DOHH2 (cell line): Measurements from ENCODE around the gene LAIR1.

ENCODE experiments used
- H3F3A ChIP-seq: fragments of 200-600 bp; sonication (generic), shearing (Covaris generic); 2 replicates; pipeline ENCODE4 v1.6.0; 2016; ENCODE audit warnings: antibody characterized with exemption, mild to moderate bottlenecking; ENCODE audit not compliant: control insufficient read depth, insufficient read depth
- H3K27ac ChIP-seq: fragments of 200-600 bp; sonication (generic); 2 replicates; pipeline ENCODE4 v1.5.1; 2014; ENCODE audit warnings: low read depth, mild to moderate bottlenecking, low read length, moderate library complexity
- H3K27me3 ChIP-seq: fragments of 200-600 bp; sonication (generic); 2 replicates; pipeline ENCODE4 v1.6.1; 2014; ENCODE audit warnings: mild to moderate bottlenecking, low read length, mixed read lengths; ENCODE audit not compliant: control insufficient read depth
- H3K36me3 ChIP-seq: fragments of 200-600 bp; sonication (generic); 2 replicates; pipeline ENCODE4 v1.6.1; 2014; ENCODE audit warnings: mild to moderate bottlenecking, low read length, moderate library complexity, mixed read lengths; ENCODE audit not compliant: control insufficient read depth
- H3K4me1 ChIP-seq: fragments of 200-600 bp; sonication (generic); 2 replicates; pipeline ENCODE4 v1.6.1; 2014; ENCODE audit warnings: mild to moderate bottlenecking, low read length, mixed read lengths; ENCODE audit not compliant: control insufficient read depth
- H3K4me2 ChIP-seq: fragments of 200-600 bp; sonication (generic); 2 replicates; pipeline ENCODE4 v1.6.0; 2014; ENCODE audit warnings: mild to moderate bottlenecking, low read length, moderate library complexity
- H3K4me3 ChIP-seq: fragments of 200-600 bp; sonication (generic); 2 replicates; pipeline ENCODE4 v1.5.1; 2014; ENCODE audit warnings: mild to moderate bottlenecking, low read length, mixed read lengths
- H3K79me2 ChIP-seq: fragments of 200-600 bp; sonication (generic); 2 replicates; pipeline ENCODE4 v1.6.1; 2014; ENCODE audit warnings: mild to moderate bottlenecking, low read length, mixed read lengths; ENCODE audit not compliant: control insufficient read depth
- H3K9me2 ChIP-seq: fragments of 200-600 bp; sonication (generic); replicated peaks from 2 replicates; pipeline ENCODE4 v1.6.1; 2014; ENCODE audit warnings: mild to moderate bottlenecking, low read length, mixed read lengths; ENCODE audit not compliant: control insufficient read depth
- H3K9me3 ChIP-seq: fragments of 200-600 bp; sonication (generic); 2 replicates; pipeline ENCODE4 v1.6.1; 2014; ENCODE audit warnings: antibody characterized with exemption, low read length, mixed read lengths; ENCODE audit not compliant: control insufficient read depth, insufficient read depth
- H4K20me1 ChIP-seq: fragments of 200-600 bp; sonication (generic); 2 replicates; pipeline ENCODE4 v1.6.0; 2014; ENCODE audit warnings: low read depth, mild to moderate bottlenecking, antibody characterized with exemption, low read length, moderate library complexity; ENCODE audit not compliant: control insufficient read depth, insufficient read depth
- CTCF ChIP-seq: fragments of 200-600 bp; sonication (generic); IDR thresholded peaks from one replicate; pipeline ENCODE4 v1.5.1; 2014; ENCODE audit warnings: antibody characterized with exemption, mild to moderate bottlenecking, low read depth, low read length; ENCODE audit not compliant: poor library complexity, severe bottlenecking
- EZH2phosphoT487 ChIP-seq: fragments of 200-600 bp; sonication (generic); IDR thresholded peaks from 2 replicates; pipeline ENCODE4 v1.6.1; 2017; ENCODE audit warnings: borderline replicate concordance, mild to moderate bottlenecking, antibody characterized with exemption, low read length, moderate library complexity, mixed read lengths

The LAIR1 gene

GRCh38 chr19:54391589-54392061 is 26.9 kb upstream of the LAIR1 start:
- H3K27ac ChIP-seq: no peak overlapping the region
- H3K9me3 ChIP-seq: no peaks in the 10 kb centered on the region
- H3K9me2 ChIP-seq: no peaks in the 10 kb centered on the region
- H3F3A ChIP-seq: peaks cover 19% of the 10 kb centered on the region
- H4K20me1 ChIP-seq: peaks cover 10% of the 10 kb centered on the region
- H3K36me3 ChIP-seq: no peaks in the 10 kb centered on the region
- no peak overlapping the region for H3K4me2 ChIP-seq
- H3K27me3 ChIP-seq: peaks cover 50% of the 10 kb centered on the region
- TF ChIP-seq CTCF: no peak
- no peak for TF ChIP-seq EZH2phosphoT487
- H3K4me1 ChIP-seq: peaks cover 44% of the 10 kb centered on the region
- H3K79me2 ChIP-seq: no peaks in the 10 kb centered on the region
- no peak overlapping the region for H3K4me3 ChIP-seq

- Histone ChIP-seq H3F3A (peaks cover 19% of the 10 kb centered on the region), H3K9me3 (no peaks in the 10 kb centered on the region), H3K27me3 (peaks cover 53% of the 10 kb centered on the region), H3K4me2 (peak overlapping the region; percentile 91), H3K4me1 (peaks cover 44% of the 10 kb centered on the region), H4K20me1 (peaks cover 10% of the 10 kb centered on the region), H3K79me2 (no peaks in the 10 kb centered on the region), H3K9me2 (no peaks in the 10 kb centered on the region), H3K4me3 (no peak overlapping the region), H3K27ac (no peak overlapping the region), H3K36me3 (no peaks in the 10 kb centered on the region)
- peak; percentile 89 for TF ChIP-seq CTCF
- TF ChIP-seq EZH2phosphoT487: no peak
Measured at GRCh38 chr19:54390942-54391577, 26.3 kb upstream of the LAIR1 start.

- Histone ChIP-seq H3K4me3 (peak overlapping the region; percentile 63), H3K27me3 (peaks cover 67% of the 10 kb centered on the region), H3K79me2 (no peaks in the 10 kb centered on the region), H3K4me2 (peak overlapping the region; percentile 91), H3F3A (peaks cover 19% of the 10 kb centered on the region), H3K27ac (peak overlapping the region; percentile 30), H3K9me3 (no peaks in the 10 kb centered on the region), H3K36me3 (no peaks in the 10 kb centered on the region), H3K4me1 (peaks cover 44% of the 10 kb centered on the region), H4K20me1 (peaks cover 10% of the 10 kb centered on the region), H3K9me2 (no peaks in the 10 kb centered on the region)
- TF ChIP-seq CTCF (no peak), EZH2phosphoT487 (no peak)
Measured at GRCh38 chr19:54389553-54389952, 24.8 kb upstream of the LAIR1 start.
